DND-41 (cell line): ENCODE results near the gene FTO.

ENCODE experiments used
- ATAC-seq: fragments of 200-7000 bp; cut with Tn5 transposase; 3 replicates; pipeline ENCODE4 v1.9.1; 2021; ENCODE audit warnings: low read depth; ENCODE audit not compliant: insufficient read depth
- DNase-seq: peaks from one replicate; pipeline ENCODE4 v3.0.0-alpha.2; 2020
- H2AFZ ChIP-seq: 2 replicates; pipeline ENCODE4 v1.6.0; 2012; ENCODE audit warnings: low read depth, low read length
- H3K27ac ChIP-seq: 2 replicates; pipeline ENCODE4 v1.5.1; 2012; ENCODE audit warnings: low read length, inconsistent platforms
- H3K27me3 ChIP-seq: fragments of 200-600 bp; sonication (generic); 2 replicates; pipeline ENCODE4 v1.6.0; 2012; ENCODE audit warnings: low read length, mild to moderate bottlenecking, inconsistent platforms; ENCODE audit not compliant: insufficient read depth, poor library complexity
- H3K36me3 ChIP-seq: 2 replicates; pipeline ENCODE4 v1.5.1; 2012; ENCODE audit warnings: low read length, inconsistent platforms; ENCODE audit not compliant: insufficient read depth
- H3K4me1 ChIP-seq: 2 replicates; pipeline ENCODE4 v1.5.1; 2012; ENCODE audit warnings: mild to moderate bottlenecking, low read length; ENCODE audit not compliant: insufficient read depth
- H3K4me2 ChIP-seq: 2 replicates; pipeline ENCODE4 v1.6.0; 2012; ENCODE audit warnings: mild to moderate bottlenecking, moderate library complexity, low read length, inconsistent platforms; ENCODE audit not compliant: insufficient read depth
- H3K4me3 ChIP-seq, 2 experiments: fragments of 200-600 bp in 1 of 2; shearing (Covaris generic) in 1 of 2; 2 replicates each; pipeline ENCODE4 v1.5.1; 2012 to 2016; ENCODE audit warnings: inconsistent platforms in 2 of 2, low read length in 2 of 2, mild to moderate bottlenecking in 2 of 2, low read depth in 1 of 2, moderate library complexity in 1 of 2
- H3K79me2 ChIP-seq: 2 replicates; pipeline ENCODE4 v1.6.0; 2012; ENCODE audit warnings: low read length, inconsistent platforms; ENCODE audit not compliant: insufficient read depth
- H3K9ac ChIP-seq: 2 replicates; pipeline ENCODE4 v1.6.0; 2012; ENCODE audit warnings: low read depth, mild to moderate bottlenecking, inconsistent platforms, low read length, moderate library complexity
- H3K9me3 ChIP-seq: 2 replicates; pipeline ENCODE4 v1.5.1; 2012; ENCODE audit warnings: low read length, moderate library complexity, mild to moderate bottlenecking, inconsistent platforms; ENCODE audit not compliant: insufficient read depth, severe bottlenecking
- H4K20me1 ChIP-seq: 2 replicates; pipeline ENCODE4 v1.6.0; 2012; ENCODE audit warnings: low read length; ENCODE audit not compliant: insufficient read depth
- EZH2 ChIP-seq: IDR thresholded peaks from 3 replicates; pipeline ENCODE4 v1.6.1; 2012; ENCODE audit warnings: borderline replicate concordance, low read depth, mild to moderate bottlenecking, moderate library complexity, low read length, inconsistent platforms; ENCODE audit not compliant: severe bottlenecking
- TF ChIP-seq, protein P1 (sequence below): IDR thresholded peaks from 2 replicates; pipeline ENCODE4 v1.5.1; 2012; ENCODE audit warnings: borderline replicate concordance, low read length, moderate library complexity, mild to moderate bottlenecking; ENCODE audit not compliant: poor library complexity, severe bottlenecking; ENCODE audit errors: extremely low read depth

The FTO gene

DNA sequence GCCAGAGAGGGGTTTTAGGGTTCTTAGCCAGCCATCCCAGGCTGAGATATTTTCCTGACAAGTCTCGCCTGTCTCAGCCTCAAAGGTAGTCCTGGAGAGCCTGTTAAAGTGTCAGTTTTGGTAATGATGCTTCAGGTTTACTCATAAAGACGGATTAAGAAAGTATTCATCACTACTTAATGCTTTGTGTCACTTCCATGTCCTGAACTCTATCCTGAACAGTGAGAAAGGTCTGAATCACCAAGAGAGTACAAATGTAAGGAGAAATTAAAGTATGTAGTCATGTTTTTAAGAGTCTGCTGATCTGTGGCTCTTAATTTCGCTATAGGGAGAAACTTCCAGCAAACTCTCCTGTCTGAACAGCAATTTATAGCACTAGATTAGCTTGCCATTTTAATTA lies 14.3 kb upstream of the FTO start:
- ATAC-seq (no peak), DNase-seq (no peak)
- Histone ChIP-seq H3K4me1 (no peaks in the 10 kb centered on the region), H4K20me1 (no peaks in the 10 kb centered on the region), H3K4me3 (no peak overlapping the region), H3K27ac (no peak overlapping the region), H3K4me2 (no peak overlapping the region), H2AFZ (no peak overlapping the region), H3K9ac (no peak overlapping the region), H3K36me3 (peaks cover 20% of the 10 kb centered on the region), H3K27me3 (no peaks in the 10 kb centered on the region), H3K9me3 (peaks cover 2% of the 10 kb centered on the region), H3K79me2 (no peaks in the 10 kb centered on the region)
- TF ChIP-seq, protein P1, sequence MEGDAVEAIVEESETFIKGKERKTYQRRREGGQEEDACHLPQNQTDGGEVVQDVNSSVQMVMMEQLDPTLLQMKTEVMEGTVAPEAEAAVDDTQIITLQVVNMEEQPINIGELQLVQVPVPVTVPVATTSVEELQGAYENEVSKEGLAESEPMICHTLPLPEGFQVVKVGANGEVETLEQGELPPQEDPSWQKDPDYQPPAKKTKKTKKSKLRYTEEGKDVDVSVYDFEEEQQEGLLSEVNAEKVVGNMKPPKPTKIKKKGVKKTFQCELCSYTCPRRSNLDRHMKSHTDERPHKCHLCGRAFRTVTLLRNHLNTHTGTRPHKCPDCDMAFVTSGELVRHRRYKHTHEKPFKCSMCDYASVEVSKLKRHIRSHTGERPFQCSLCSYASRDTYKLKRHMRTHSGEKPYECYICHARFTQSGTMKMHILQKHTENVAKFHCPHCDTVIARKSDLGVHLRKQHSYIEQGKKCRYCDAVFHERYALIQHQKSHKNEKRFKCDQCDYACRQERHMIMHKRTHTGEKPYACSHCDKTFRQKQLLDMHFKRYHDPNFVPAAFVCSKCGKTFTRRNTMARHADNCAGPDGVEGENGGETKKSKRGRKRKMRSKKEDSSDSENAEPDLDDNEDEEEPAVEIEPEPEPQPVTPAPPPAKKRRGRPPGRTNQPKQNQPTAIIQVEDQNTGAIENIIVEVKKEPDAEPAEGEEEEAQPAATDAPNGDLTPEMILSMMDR: no peak
- no peak for TF ChIP-seq EZH2

DNA sequence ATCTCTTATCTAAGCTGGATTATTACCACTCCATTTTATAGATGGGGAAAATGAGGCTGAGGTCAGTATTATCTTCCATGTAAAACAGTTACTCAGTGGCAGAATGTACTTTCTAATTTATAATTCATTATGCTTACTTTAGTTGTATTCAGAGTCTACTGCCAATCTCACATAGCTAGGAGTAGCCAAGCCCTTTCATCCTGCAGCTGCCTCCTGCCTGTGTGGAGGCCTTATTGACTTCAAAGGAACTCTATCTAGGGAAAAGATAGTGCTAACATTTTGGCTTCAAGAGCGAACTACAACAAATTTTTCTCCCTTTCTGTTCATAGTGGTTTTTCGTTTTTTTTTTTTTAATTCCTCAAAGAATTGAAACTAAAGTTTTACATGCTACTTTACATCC lies 13.2 kb upstream of the FTO start:
- Histone ChIP-seq H3K4me2 (no peak overlapping the region), H3K27me3 (no peaks in the 10 kb centered on the region), H2AFZ (no peak overlapping the region), H3K9me3 (no peaks in the 10 kb centered on the region), H3K9ac (no peak overlapping the region), H4K20me1 (no peaks in the 10 kb centered on the region), H3K36me3 (peaks cover 17% of the 10 kb centered on the region), H3K79me2 (no peaks in the 10 kb centered on the region), H3K4me3 (no peak overlapping the region), H3K4me1 (no peaks in the 10 kb centered on the region), H3K27ac (no peak overlapping the region)
- peak; percentile 77; the same call in 2 of the 3 replicates for ATAC-seq
- TF ChIP-seq EZH2: no peak
- TF ChIP-seq, protein P1: no peak
- peak; percentile 40 for DNase-seq

DNA sequence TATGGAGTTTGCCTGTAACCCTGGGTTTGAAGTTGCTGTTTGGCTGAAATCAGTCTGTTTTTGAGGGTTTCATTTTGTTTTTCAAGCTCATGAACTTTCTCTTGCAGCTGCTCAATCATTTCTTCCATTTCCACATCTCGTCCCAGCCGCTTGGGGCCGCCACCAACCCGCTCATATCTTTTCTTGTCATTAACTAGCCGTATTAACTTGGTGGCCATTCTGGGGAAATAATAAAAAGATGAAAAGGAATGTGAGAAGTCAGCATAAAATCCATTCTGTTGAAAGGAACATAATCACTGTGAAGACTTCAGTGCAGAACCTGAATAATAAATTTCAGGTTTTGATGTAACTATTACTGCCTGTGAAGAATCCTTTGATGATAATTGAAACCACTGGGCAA lies 11.8 kb upstream of the FTO start:
- H3K4me2 ChIP-seq: no peak overlapping the region
- no peaks in the 10 kb centered on the region for H3K79me2 ChIP-seq
- H3K36me3 ChIP-seq: peaks cover 17% of the 10 kb centered on the region
- DNase-seq: no peak
- no peak overlapping the region for H3K9ac ChIP-seq
- H4K20me1 ChIP-seq: no peaks in the 10 kb centered on the region
- no peak for TF ChIP-seq EZH2
- TF ChIP-seq, protein P1: no peak
- no peak overlapping the region for H3K27ac ChIP-seq
- no peak overlapping the region for H2AFZ ChIP-seq
- no peak for ATAC-seq
- H3K27me3 ChIP-seq: no peaks in the 10 kb centered on the region
- H3K4me3 ChIP-seq: no peak overlapping the region
- H3K4me1 ChIP-seq: no peaks in the 10 kb centered on the region
- no peaks in the 10 kb centered on the region for H3K9me3 ChIP-seq

DNA sequence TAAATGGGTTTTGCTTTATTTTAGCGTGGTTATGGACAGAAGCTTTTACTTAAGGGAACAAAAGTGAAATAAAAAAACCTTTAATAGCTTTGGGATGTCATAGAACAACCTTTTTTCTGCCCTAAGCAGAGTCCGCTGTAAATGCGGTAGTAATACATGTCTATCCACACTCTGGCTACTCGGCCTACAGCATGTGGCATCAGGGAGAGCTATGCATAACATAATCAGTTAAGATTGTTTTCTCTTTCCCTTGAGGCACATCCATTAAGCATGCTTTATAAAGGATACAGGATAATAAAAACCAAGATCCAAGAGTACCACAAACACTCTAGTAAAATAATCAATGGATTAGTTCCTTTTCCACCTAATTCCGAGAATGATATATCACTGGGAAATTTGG lies 10.6 kb upstream of the FTO start:
- ATAC-seq (no peak), DNase-seq (no peak)
- H3K9ac ChIP-seq: no peak overlapping the region
- H2AFZ ChIP-seq: no peak overlapping the region
- H3K4me1 ChIP-seq: no peaks in the 10 kb centered on the region
- H3K4me2 ChIP-seq: no peak overlapping the region
- peaks cover 17% of the 10 kb centered on the region for H3K36me3 ChIP-seq
- no peaks in the 10 kb centered on the region for H3K27me3 ChIP-seq
- no peaks in the 10 kb centered on the region for H3K79me2 ChIP-seq
- no peaks in the 10 kb centered on the region for H4K20me1 ChIP-seq
- H3K4me3 ChIP-seq: no peak overlapping the region
- no peaks in the 10 kb centered on the region for H3K9me3 ChIP-seq
- no peak for TF ChIP-seq EZH2
- TF ChIP-seq, protein P1: no peak
- H3K27ac ChIP-seq: no peak overlapping the region
